ENCODE results near the gene MAP2K2.

DNA sequence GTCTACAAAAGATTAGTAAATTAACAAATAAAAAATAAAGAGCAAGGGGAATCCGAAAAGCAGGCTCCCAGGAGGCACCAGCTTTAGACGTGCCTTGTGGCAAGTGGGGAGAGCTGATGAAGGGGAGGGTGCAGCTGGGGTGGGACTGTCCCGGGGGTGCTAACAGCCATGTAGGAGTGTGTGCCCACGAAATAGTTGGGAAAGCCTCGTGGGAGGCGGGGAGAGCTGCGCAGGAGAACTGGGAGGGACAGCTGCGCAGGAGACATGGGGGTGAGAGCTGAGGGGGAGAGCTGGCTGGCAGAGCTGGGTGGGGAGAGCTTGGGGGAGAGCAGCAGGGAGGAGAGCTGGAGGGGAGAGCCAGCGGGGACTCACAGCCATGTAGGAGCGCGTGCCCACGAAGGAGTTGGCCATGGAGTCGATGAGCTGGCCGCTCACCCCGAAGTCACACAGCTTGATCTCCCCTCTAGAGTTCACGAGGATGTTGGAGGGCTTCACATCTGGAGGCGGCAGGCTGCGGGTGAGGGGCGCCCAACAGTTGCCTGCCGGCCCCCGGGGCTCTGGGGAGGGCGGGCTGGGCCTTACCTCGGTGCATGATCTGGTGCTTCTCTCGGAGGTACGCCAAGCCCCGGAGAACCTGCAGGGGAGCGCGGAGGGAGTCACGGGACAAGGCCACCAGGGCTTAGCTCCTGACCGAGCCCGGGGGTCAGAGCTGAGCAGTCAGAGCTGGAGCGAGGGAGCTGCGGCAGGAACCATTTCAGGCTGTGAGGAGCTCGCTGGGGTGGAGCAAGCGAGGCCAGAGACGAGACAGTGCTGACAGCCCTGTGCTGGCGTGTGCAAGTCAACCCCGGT, 23.1 kb downstream of the MAP2K2 start:
- no peak for TF ChIP-seq EP300 (IDR thresholded peaks at IDR 0.05; ENCODE audit: low read depth)
- TF ChIP-seq, protein P1, sequence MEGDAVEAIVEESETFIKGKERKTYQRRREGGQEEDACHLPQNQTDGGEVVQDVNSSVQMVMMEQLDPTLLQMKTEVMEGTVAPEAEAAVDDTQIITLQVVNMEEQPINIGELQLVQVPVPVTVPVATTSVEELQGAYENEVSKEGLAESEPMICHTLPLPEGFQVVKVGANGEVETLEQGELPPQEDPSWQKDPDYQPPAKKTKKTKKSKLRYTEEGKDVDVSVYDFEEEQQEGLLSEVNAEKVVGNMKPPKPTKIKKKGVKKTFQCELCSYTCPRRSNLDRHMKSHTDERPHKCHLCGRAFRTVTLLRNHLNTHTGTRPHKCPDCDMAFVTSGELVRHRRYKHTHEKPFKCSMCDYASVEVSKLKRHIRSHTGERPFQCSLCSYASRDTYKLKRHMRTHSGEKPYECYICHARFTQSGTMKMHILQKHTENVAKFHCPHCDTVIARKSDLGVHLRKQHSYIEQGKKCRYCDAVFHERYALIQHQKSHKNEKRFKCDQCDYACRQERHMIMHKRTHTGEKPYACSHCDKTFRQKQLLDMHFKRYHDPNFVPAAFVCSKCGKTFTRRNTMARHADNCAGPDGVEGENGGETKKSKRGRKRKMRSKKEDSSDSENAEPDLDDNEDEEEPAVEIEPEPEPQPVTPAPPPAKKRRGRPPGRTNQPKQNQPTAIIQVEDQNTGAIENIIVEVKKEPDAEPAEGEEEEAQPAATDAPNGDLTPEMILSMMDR (IDR thresholded peaks at IDR 0.05): no peak
- no peak for TF ChIP-seq POLR2AphosphoS5 (IDR thresholded peaks at IDR 0.05)
